Glutamatergic neuron (in vitro differentiated cells): Measurements from ENCODE around the gene RUSC1. TPM values are rescaled to one million over a fixed set of nuclear protein-coding genes. Genes with fewer than 3 reads are reported as not detected.
A peak's percentile ranks its signal among the peaks of the same experiment; 100 is the strongest.

Source experiments
- DNase-seq: peaks from one replicate; pipeline ENCODE4 v3.0.0; 2022
- H3K27ac Mint-ChIP-seq: one replicate; pipeline ENCODE4 v1.8.0; 2020; ENCODE audit warnings: mild to moderate bottlenecking, mixed read lengths, inconsistent platforms; ENCODE audit not compliant: unreplicated experiment
- H3K27me3 Mint-ChIP-seq: one replicate; pipeline ENCODE4 v1.8.0; 2020; ENCODE audit warnings: mild to moderate bottlenecking, moderate library complexity, mixed read lengths, inconsistent platforms; ENCODE audit not compliant: unreplicated experiment
- H3K36me3 Mint-ChIP-seq: one replicate; pipeline ENCODE4 v1.8.0; 2020; ENCODE audit warnings: mild to moderate bottlenecking, mixed read lengths, inconsistent platforms; ENCODE audit not compliant: unreplicated experiment
- H3K4me1 Mint-ChIP-seq: one replicate; pipeline ENCODE4 v1.8.0; 2020; ENCODE audit warnings: mild to moderate bottlenecking, low read depth, mixed read lengths, inconsistent platforms; ENCODE audit not compliant: unreplicated experiment
- H3K4me3 Mint-ChIP-seq: one replicate; pipeline ENCODE4 v1.8.0; 2020; ENCODE audit warnings: mild to moderate bottlenecking, mixed read lengths, inconsistent platforms; ENCODE audit not compliant: unreplicated experiment
- H3K9me3 Mint-ChIP-seq: one replicate; pipeline ENCODE4 v1.8.0; 2020; ENCODE audit warnings: mild to moderate bottlenecking, moderate library complexity, mixed read lengths, inconsistent platforms; ENCODE audit not compliant: unreplicated experiment
- CTCF ChIP-seq: fragments of 200-600 bp; sonication (generic); IDR thresholded peaks from one replicate; pipeline ENCODE4 v1.5.0; 2021; ENCODE audit not compliant: partially characterized antibody, unreplicated experiment
- total RNA-seq: library from RNA; stranded (reverse); fragmentation: NEBNext Ultra II Directional; extraction: Animal tissue kit (Norgen Biotek cat#: 25700); gene quantifications from one replicate; pipeline ENCODE4 v1.2.1, GENCODE V29; 2021; ENCODE audit not compliant: unreplicated experiment

The RUSC1 gene
- total RNA-seq, 1 donor from 2014 or later, result 305 TPM

GRCh38 chr1:155293086-155293749 lies 27.5 kb upstream of the RUSC1 start:
- Mint-ChIP-seq H3K27ac (no peak overlapping the region), H3K36me3 (peaks cover 8% of the 10 kb centered on the region), H3K27me3 (peaks cover 24% of the 10 kb centered on the region), H3K4me3 (no peak overlapping the region), H3K9me3 (peaks cover 9% of the 10 kb centered on the region), H3K4me1 (peaks cover 2% of the 10 kb centered on the region)
- TF ChIP-seq CTCF, result no peak
- DNase-seq, result no peak

- H3K9me3 Mint-ChIP-seq, result peaks cover 3% of the 10 kb centered on the region
- H3K4me3 Mint-ChIP-seq, result peak overlapping the region; percentile 81
- peaks cover 2% of the 10 kb centered on the region for H3K4me1 Mint-ChIP-seq
- H3K27me3 Mint-ChIP-seq, result peaks cover 25% of the 10 kb centered on the region
- DNase-seq, result no peak
- TF ChIP-seq CTCF, result no peak
- no peak overlapping the region for H3K27ac Mint-ChIP-seq
- no peaks in the 10 kb centered on the region for H3K36me3 Mint-ChIP-seq
Measured at GRCh38 chr1:155294520-155295182, 26.0 kb upstream of the RUSC1 start.

GRCh38 chr1:155295183-155295941 lies 25.3 kb upstream of the RUSC1 start:
- Mint-ChIP-seq H3K36me3 (no peaks in the 10 kb centered on the region), H3K9me3 (peaks cover 3% of the 10 kb centered on the region), H3K4me3 (peak overlapping the region; percentile 28), H3K27me3 (peaks cover 25% of the 10 kb centered on the region), H3K4me1 (peaks cover 2% of the 10 kb centered on the region), H3K27ac (no peak overlapping the region)
- TF ChIP-seq CTCF, result no peak
- DNase-seq, result no peak

GRCh38 chr1:155295942-155296267 lies 24.8 kb upstream of the RUSC1 start:
- Mint-ChIP-seq H3K4me1 (peaks cover 2% of the 10 kb centered on the region), H3K36me3 (no peaks in the 10 kb centered on the region), H3K27ac (no peak overlapping the region), H3K9me3 (peaks cover 3% of the 10 kb centered on the region), H3K27me3 (peaks cover 27% of the 10 kb centered on the region), H3K4me3 (peak overlapping the region; percentile 28)
- TF ChIP-seq CTCF, result no peak
- DNase-seq, result no peak

GRCh38 chr1:155296661-155297060 lies 24.0 kb upstream of the RUSC1 start:
- no peak overlapping the region for H3K27ac Mint-ChIP-seq
- H3K9me3 Mint-ChIP-seq, result peaks cover 3% of the 10 kb centered on the region
- H3K4me3 Mint-ChIP-seq, result peak overlapping the region; percentile 58
- H3K36me3 Mint-ChIP-seq, result no peaks in the 10 kb centered on the region
- DNase-seq, result no peak
- no peak for TF ChIP-seq CTCF
- H3K27me3 Mint-ChIP-seq, result peaks cover 30% of the 10 kb centered on the region
- peaks cover 2% of the 10 kb centered on the region for H3K4me1 Mint-ChIP-seq
